ENCODE data around the gene PTRH2. TPM values are rescaled to one million over a fixed set of nuclear protein-coding genes. Genes with fewer than 3 reads are reported as not detected.
"Not testable (repeated sequence)": the region's sequence is repeated elsewhere in the genome, so short reads cannot be mapped to it uniquely, and the experiment has no call there.

PTRH2 gene
- 10 to 100 TPM; 45.4 to 50.9 (median 47.4) TPM for total RNA-seq

- ATAC-seq (peak; percentile 99), DNase-seq (peak; percentile 83)
- H3K4me3 Mint-ChIP-seq, result peak within 1 kb of the TSS; percentile 96
- no peaks in the 10 kb centered on the region for H3K27me3 Mint-ChIP-seq (ENCODE audit: low read depth)
- peaks cover 53% of the 10 kb centered on the region for H3K4me1 Mint-ChIP-seq (ENCODE audit: low read depth)
- no peaks in the 10 kb centered on the region for H3K9me3 Mint-ChIP-seq
- peaks cover 15% of the 10 kb centered on the region for H3K36me3 Mint-ChIP-seq (ENCODE audit: insufficient read depth)
Observed at GRCh38 chr17:59707149-59707970, at the start of gene PTRH2, which contains the start of gene VMP1. Gene PTRH2, minus strand, starts transcription at chr17:59707430. Its CDS starts 9,452 bp downstream, at chr17:59697978. Gene VMP1, plus strand, starts transcription at chr17:59707654. Its CDS starts 23,793 bp downstream, at chr17:59731447.

- Mint-ChIP-seq H3K27me3 (ENCODE audit: low read depth) (no peaks in the 10 kb centered on the region), H3K36me3 (ENCODE audit: insufficient read depth) (peaks cover 17% of the 10 kb centered on the region), H3K4me1 (ENCODE audit: low read depth) (peaks cover 68% of the 10 kb centered on the region), H3K9me3 (peaks cover 4% of the 10 kb centered on the region), H3K4me3 (no peak overlapping the region)
- ATAC-seq (no peak), DNase-seq (no peak)
Observed at GRCh38 chr17:59756236-59756818, 49.1 kb upstream of the PTRH2 start.

GRCh38 chr17:59755069-59755468 lies 47.8 kb upstream of the PTRH2 start:
- not testable (repeated sequence) for H3K27me3 Mint-ChIP-seq (ENCODE audit: low read depth); DNase-seq; ATAC-seq; H3K9me3 Mint-ChIP-seq
- Mint-ChIP-seq H3K4me3 (peak overlapping the region; percentile 49), H3K36me3 (ENCODE audit: insufficient read depth) (peaks cover 17% of the 10 kb centered on the region), H3K4me1 (ENCODE audit: low read depth) (peaks cover 62% of the 10 kb centered on the region)

GRCh38 chr17:59754552-59754951 lies 47.3 kb upstream of the PTRH2 start:
- DNase-seq (peak; percentile 44), ATAC-seq (peak; percentile 76 to 79)
- Mint-ChIP-seq H3K36me3 (ENCODE audit: insufficient read depth) (peaks cover 14% of the 10 kb centered on the region), H3K4me3 (peak overlapping the region; percentile 70), H3K27me3 (ENCODE audit: low read depth) (no peaks in the 10 kb centered on the region), H3K4me1 (ENCODE audit: low read depth) (peaks cover 58% of the 10 kb centered on the region), H3K9me3 (peaks cover 2% of the 10 kb centered on the region)

- Mint-ChIP-seq H3K36me3 (ENCODE audit: insufficient read depth) (peaks cover 11% of the 10 kb centered on the region), H3K4me3 (peak overlapping the region; percentile 70), H3K9me3 (no peaks in the 10 kb centered on the region), H3K4me1 (ENCODE audit: low read depth) (peaks cover 57% of the 10 kb centered on the region), H3K27me3 (ENCODE audit: low read depth) (no peaks in the 10 kb centered on the region)
- DNase-seq (no peak), ATAC-seq (peak; percentile 53 to 59)
Observed at GRCh38 chr17:59753522-59754467, 46.6 kb upstream of the PTRH2 start.

GRCh38 chr17:59752922-59753321 lies 45.7 kb upstream of the PTRH2 start:
- ATAC-seq (no peak), DNase-seq (no peak)
- peaks cover 54% of the 10 kb centered on the region for H3K4me1 Mint-ChIP-seq (ENCODE audit: low read depth)
- no peaks in the 10 kb centered on the region for H3K9me3 Mint-ChIP-seq
- peak overlapping the region; percentile 70 for H3K4me3 Mint-ChIP-seq
- H3K27me3 Mint-ChIP-seq (ENCODE audit: low read depth), result no peaks in the 10 kb centered on the region
- peaks cover 8% of the 10 kb centered on the region for H3K36me3 Mint-ChIP-seq (ENCODE audit: insufficient read depth)

- H3K27me3 Mint-ChIP-seq (ENCODE audit: low read depth), result no peaks in the 10 kb centered on the region
- ATAC-seq (no peak), DNase-seq (no peak)
- peaks cover 8% of the 10 kb centered on the region for H3K36me3 Mint-ChIP-seq (ENCODE audit: insufficient read depth)
- H3K4me1 Mint-ChIP-seq (ENCODE audit: low read depth), result peaks cover 50% of the 10 kb centered on the region
- H3K9me3 Mint-ChIP-seq, result no peaks in the 10 kb centered on the region
- H3K4me3 Mint-ChIP-seq, result no peak overlapping the region
Observed at GRCh38 chr17:59752446-59752845, 45.2 kb upstream of the PTRH2 start.

- no peaks in the 10 kb centered on the region for H3K9me3 Mint-ChIP-seq
- H3K36me3 Mint-ChIP-seq (ENCODE audit: insufficient read depth), result peaks cover 9% of the 10 kb centered on the region
- H3K27me3 Mint-ChIP-seq (ENCODE audit: low read depth), result no peaks in the 10 kb centered on the region
- ATAC-seq, result peak; percentile 51 to 59
- no peak for DNase-seq
- peaks cover 50% of the 10 kb centered on the region for H3K4me1 Mint-ChIP-seq (ENCODE audit: low read depth)
- peak overlapping the region; percentile 60 for H3K4me3 Mint-ChIP-seq
Observed at GRCh38 chr17:59751955-59752413, 44.8 kb upstream of the PTRH2 start.

GRCh38 chr17:59748591-59748990 lies 41.4 kb upstream of the PTRH2 start:
- DNase-seq (no peak), ATAC-seq (no peak)
- no peak overlapping the region for H3K4me3 Mint-ChIP-seq
- no peaks in the 10 kb centered on the region for H3K9me3 Mint-ChIP-seq
- peaks cover 23% of the 10 kb centered on the region for H3K4me1 Mint-ChIP-seq (ENCODE audit: low read depth)
- H3K27me3 Mint-ChIP-seq (ENCODE audit: low read depth), result no peaks in the 10 kb centered on the region
- peaks cover 6% of the 10 kb centered on the region for H3K36me3 Mint-ChIP-seq (ENCODE audit: insufficient read depth)

GRCh38 chr17:59746849-59747445 lies 39.7 kb upstream of the PTRH2 start:
- Mint-ChIP-seq H3K36me3 (ENCODE audit: insufficient read depth) (peaks cover 15% of the 10 kb centered on the region), H3K4me1 (ENCODE audit: low read depth) (peaks cover 6% of the 10 kb centered on the region), H3K9me3 (peaks cover 6% of the 10 kb centered on the region), H3K27me3 (ENCODE audit: low read depth) (no peaks in the 10 kb centered on the region), H3K4me3 (no peak overlapping the region)
- no peak for DNase-seq
- peak in 1 of 2 donors; percentile 41 for ATAC-seq

GRCh38 chr17:59745040-59745439 lies 37.8 kb upstream of the PTRH2 start:
- DNase-seq (no peak), ATAC-seq (no peak)
- H3K4me1 Mint-ChIP-seq (ENCODE audit: low read depth), result peaks cover 3% of the 10 kb centered on the region
- no peaks in the 10 kb centered on the region for H3K27me3 Mint-ChIP-seq (ENCODE audit: low read depth)
- no peak overlapping the region for H3K4me3 Mint-ChIP-seq
- H3K9me3 Mint-ChIP-seq, result peaks cover 6% of the 10 kb centered on the region
- H3K36me3 Mint-ChIP-seq (ENCODE audit: insufficient read depth), result peaks cover 21% of the 10 kb centered on the region

- ATAC-seq, result no peak
- Mint-ChIP-seq H3K9me3 (peaks cover 6% of the 10 kb centered on the region), H3K4me3 (no peak overlapping the region), H3K36me3 (ENCODE audit: insufficient read depth) (peaks cover 21% of the 10 kb centered on the region), H3K27me3 (ENCODE audit: low read depth) (no peaks in the 10 kb centered on the region), H3K4me1 (ENCODE audit: low read depth) (peaks cover 3% of the 10 kb centered on the region)
- DNase-seq, result no peak
Observed at GRCh38 chr17:59743842-59744241, 36.6 kb upstream of the PTRH2 start.

- no peak overlapping the region for H3K4me3 Mint-ChIP-seq
- H3K4me1 Mint-ChIP-seq (ENCODE audit: low read depth), result no peaks in the 10 kb centered on the region
- DNase-seq (no peak), ATAC-seq (no peak)
- no peaks in the 10 kb centered on the region for H3K27me3 Mint-ChIP-seq (ENCODE audit: low read depth)
- peaks cover 24% of the 10 kb centered on the region for H3K36me3 Mint-ChIP-seq (ENCODE audit: insufficient read depth)
- no peaks in the 10 kb centered on the region for H3K9me3 Mint-ChIP-seq
Observed at GRCh38 chr17:59737324-59737723, 30.1 kb upstream of the PTRH2 start.
